Measurements from ENCODE around the gene NLGN1.

NLGN1 gene

GRCh38 chr3:173700336-173700735, 302.8 kb downstream of the NLGN1 start:
- no peak for DNase-seq
- intact Hi-C loops (cut with DNase I) = no loop called here

DNA sequence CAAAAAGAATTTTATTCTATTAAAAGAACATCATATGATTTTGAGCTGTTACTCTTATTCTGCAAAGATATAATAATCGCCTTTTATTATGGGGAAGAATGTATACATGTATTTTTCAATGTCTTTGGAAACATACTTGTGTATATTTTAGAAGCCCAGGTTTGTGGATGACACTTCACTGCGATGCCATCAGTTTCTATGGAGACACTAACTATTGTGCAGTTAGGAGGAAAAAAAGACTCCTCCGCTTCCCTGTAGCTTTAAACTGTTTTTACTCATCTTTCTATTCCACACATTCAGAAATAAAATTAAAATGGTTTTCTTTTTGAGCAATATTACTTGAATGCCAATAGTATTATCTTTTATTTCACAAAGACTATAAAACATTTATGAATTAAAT, 305.0 kb downstream of the NLGN1 start:
- no peak for DNase-seq
- intact Hi-C loops (cut with DNase I) = no loop called here

- no peak for DNase-seq
- intact Hi-C loops (cut with DNase I) = no loop called here
Measured at GRCh38 chr3:173703771-173704170, 306.2 kb downstream of the NLGN1 start.

DNA sequence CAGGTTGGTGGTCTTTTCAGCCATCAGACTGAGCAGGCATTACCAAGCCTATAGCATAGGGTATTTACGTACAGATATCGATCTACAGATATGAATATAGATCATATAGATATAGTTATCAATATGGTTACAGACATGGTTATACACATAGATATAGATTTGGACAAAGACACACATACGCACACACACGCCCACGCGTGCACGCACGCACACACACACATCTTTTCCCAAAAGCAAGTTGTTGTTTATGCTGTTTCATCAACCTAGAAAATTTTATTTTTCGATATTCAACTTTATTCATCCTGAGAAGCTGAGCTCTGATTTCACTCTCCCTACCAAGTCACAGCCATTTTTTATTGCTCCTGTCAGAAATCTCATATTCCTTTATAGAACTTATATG, 309.1 kb downstream of the NLGN1 start:
- intact Hi-C loops (cut with DNase I) = no loop called here
- peak in 1 of 10 donors; percentile 31 for DNase-seq

GRCh38 chr3:173708191-173708590, 310.6 kb downstream of the NLGN1 start:
- intact Hi-C loops (cut with DNase I) = no loop called here
- peak in 1 of 10 donors; percentile 40 for DNase-seq

GRCh38 chr3:173709026-173709425, 311.5 kb downstream of the NLGN1 start:
- intact Hi-C loops (cut with DNase I) = no loop called here

GRCh38 chr3:173711619-173712018, 314.1 kb downstream of the NLGN1 start:
- DNase-seq = no peak
- intact Hi-C loops (cut with DNase I) = no loop called here

More at GRCh38 chr3:173709026-173709425, 311.5 kb downstream of the NLGN1 start:
- DNase-seq = no peak

GRCh38 chr3:173719585-173719984, 322.0 kb downstream of the NLGN1 start:
- no peak for DNase-seq
- intact Hi-C loops (cut with DNase I) = no loop called here

GRCh38 chr3:173725507-173725906, 328.0 kb downstream of the NLGN1 start:
- intact Hi-C loops (cut with DNase I) = no loop called here
- DNase-seq = no peak

DNA sequence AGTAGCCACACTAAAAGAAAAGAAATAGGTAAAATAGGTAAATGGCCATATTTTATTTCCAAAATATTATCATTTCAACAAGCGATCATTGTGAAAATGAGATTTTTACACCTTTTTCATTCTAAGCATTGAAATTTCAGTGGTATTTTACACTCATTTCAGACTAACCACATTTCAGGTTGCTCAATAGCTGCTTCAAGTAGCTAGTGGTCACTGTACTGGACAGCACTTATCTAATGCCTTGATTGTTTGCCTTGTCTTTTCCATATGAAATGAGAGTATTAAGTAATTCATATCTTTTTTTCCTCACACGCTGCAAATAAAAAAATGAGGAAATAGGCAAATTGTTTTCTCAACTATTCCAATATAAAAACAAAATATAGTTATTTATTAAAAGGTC, 332.8 kb downstream of the NLGN1 start:
- intact Hi-C loops (cut with DNase I) = no loop called here
- no peak for DNase-seq

DNA sequence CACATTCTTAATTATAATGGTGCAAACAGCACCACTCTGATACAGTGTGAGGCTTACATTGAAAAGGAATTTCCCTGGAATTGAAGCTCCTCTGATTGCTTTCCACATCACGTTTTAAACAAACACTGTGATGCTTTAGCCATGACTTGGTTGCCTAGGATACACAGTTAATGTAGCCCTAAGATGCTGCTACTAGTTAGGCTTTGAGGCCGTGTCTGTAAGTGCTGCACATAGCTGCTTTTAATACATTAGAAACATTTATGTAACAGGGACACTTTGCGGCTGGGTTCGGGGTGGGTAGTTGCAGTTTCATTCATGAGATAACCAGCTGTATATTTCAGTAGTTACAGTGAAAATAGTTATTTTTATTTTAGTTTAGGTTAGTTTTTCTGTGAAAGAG, 334.7 kb downstream of the NLGN1 start:
- intact Hi-C loops (cut with DNase I) = no loop called here
- peak in 2 of 10 donors; percentile 8 to 62 for DNase-seq

DNA sequence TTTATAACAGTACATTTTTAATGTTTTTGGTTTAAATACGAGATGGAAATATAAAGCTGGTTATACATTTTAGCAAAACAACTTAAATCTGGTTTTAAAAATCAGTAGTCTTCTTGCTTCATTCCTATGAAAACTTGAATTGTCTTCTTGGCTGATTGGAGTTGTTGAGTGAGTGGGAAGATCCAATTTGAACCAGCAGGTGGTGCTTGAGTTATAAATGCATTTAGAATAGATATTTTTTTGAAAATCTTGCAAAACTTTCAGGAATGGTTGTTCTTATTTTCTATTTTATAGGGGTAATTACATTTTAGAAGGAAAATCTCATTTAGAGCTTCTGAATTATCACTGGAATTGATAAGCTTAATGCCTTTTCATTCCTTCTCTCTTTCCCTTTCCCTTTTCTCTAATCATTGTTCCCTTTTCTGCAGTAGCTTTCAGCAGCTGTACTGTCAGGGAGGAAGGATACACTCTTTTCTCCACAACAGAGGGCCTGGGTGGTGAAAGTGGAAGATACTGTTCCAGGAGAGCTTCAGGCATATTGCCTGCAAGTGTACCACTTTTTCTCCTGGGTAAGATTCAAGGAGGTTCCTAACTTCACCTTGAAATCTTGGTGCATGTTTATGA, 335.6 kb downstream of the NLGN1 start:
- intact Hi-C loops (cut with DNase I) = no loop called here
- DNase-seq = peak in 2 of 10 donors; percentile 4 to 12

DNA sequence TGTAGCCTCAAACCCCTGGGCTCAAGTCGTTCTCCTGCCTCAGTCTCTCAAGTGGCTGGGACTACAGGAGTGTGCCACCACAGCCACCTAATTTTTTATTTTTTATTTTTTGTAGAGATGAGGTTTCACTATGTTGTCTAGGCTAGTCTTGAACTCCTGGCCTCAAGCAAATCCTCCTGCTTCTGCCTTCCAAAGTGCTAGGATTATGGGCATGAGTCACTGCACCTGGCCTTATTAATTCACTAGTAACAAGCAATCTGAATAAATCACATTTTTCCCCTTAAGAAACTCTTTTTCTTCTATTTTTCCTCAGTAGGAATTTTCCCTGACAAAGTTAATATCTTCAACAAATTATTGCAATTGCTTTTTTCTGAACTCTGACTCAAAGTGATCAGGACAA, 336.9 kb downstream of the NLGN1 start:
- no peak for DNase-seq
- intact Hi-C loops (cut with DNase I) = no loop called here

DNA sequence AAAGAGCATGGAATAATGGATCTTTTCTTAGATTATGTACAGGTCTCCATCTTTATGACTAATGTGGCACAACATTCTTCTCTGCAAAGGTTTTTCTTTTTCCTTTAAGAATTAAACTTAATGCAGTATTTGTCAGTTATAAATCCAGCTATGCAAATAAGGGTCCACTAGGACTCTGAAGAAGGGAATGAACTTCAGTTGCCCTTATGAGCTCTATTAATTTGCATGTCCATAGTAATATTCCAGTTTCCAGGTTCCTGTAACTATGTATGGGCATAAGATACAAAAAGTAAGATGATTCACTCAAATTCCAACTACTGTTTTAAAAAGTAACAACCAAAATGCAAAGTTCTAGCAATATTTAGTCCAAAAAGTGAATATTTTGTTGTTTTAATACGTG, 337.4 kb downstream of the NLGN1 start:
- intact Hi-C loops (cut with DNase I) = no loop called here
- DNase-seq = no peak

DNA sequence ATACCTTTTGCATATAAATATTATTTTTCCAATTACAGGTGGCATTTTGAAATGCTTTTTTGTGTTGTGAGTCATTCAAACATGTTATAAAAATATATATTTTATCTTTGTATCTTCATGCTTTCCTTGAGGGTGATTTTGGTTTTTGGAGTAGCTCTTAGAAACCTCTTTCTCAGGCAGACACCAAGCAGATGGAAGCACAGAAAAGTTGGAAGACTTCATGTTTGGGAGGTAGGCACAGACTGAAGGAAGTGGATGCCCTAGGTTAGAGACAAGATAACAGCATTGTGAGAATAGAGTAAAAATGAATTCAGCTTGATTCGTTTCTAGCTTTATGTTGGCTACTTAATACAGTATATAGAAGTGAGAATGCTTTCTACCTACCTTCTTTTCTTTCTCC, 338.3 kb downstream of the NLGN1 start:
- DNase-seq = no peak
- intact Hi-C loops (cut with DNase I) = no loop called here

DNA sequence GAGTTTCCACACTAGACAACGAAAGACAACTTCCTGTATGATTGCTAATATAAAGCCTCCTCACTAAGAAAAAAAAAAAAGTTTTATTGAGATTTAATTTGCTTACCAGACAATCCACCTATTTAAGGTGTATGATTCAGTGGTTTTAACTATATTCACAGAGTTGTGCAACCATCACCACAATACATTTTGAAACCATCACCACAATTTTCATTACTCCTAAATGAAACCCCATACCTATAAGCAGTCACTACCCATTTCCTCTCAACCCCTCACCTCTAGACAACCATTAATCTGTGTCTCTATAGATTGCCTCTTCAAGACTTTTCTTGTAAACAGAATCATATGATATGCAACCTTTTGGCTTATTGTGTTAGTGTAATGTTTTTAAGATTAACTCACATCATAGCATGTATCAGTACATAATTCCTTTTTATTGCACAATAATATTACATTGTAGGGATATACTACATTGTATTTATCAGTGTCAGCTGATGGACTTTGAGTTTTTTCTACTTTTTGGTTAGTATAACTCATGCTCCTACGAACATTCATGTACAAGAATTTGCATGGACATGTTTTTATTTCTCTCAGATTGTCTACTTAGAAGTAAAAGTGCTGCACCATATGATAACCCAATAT, 339.7 kb downstream of the NLGN1 start:
- intact Hi-C loops (cut with DNase I) = no loop called here

DNA sequence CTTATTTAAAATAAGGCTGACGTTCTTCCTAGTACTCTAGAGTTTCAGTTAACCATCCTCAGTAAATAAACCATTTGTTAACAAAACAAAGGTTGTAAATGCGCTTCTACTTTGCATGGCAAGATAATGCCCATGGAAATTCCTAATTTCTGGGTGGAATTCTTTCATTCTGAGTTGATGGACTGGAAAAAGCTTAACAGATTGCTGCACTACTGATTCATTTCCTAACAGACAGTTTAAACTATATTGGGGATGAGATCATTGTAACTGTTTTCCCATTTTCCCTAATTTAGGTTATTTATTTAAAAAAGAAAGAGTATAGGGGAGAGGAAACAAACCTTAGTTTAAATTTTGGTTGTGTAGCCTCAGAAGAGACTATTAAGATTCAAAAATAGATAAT, 342.2 kb downstream of the NLGN1 start:
- no peak for DNase-seq
- intact Hi-C loops (cut with DNase I) = no loop called here

More for the DNA sequence above, 339.7 kb downstream of the NLGN1 start:
- no peak for DNase-seq

DNA sequence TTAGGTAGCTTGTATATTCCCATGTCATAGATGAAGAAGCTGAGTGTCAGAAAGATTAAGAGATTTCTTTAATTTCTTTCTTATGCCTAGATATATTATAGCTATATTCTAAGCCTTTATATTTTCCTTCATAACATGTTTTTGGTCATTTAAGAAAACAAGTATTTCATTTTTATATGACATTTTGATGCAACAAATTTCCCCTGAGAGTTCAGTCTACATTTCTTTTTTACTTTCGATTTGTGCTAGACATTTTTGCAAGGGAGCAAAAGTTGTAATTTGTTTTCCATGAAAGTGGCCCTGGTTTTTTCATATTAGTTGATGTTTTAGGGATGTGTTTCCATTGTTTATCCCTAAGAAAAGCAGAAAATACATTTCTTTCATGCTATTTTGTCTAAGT, 344.9 kb downstream of the NLGN1 start:
- DNase-seq = no peak
- intact Hi-C loops (cut with DNase I) = no loop called here

GRCh38 chr3:173743111-173743510, 345.6 kb downstream of the NLGN1 start:
- intact Hi-C loops (cut with DNase I) = no loop called here
- DNase-seq = no peak

- no peak for DNase-seq
- intact Hi-C loops (cut with DNase I) = no loop called here
Measured at GRCh38 chr3:173743516-173743915, 346.0 kb downstream of the NLGN1 start.

DNA sequence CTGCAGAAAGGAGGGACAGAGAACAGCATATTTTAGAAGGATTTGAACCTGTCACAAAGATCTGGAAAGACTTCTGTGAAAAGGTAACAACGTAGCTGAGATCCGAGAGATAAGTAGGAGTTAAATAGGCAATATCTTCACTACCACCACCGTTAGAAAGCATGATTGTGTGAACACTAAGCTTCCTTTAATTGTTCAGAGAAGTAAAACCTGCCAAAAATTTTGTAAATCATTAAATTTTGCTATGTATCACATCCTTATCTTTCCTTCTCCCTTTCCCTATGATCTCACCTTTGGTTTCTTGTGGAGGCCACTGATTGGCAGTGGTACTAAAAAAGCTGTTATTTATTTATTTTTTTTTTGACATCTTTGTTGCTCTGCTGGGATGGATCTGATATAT, 346.9 kb downstream of the NLGN1 start:
- intact Hi-C loops (cut with DNase I) = no loop called here

DNA sequence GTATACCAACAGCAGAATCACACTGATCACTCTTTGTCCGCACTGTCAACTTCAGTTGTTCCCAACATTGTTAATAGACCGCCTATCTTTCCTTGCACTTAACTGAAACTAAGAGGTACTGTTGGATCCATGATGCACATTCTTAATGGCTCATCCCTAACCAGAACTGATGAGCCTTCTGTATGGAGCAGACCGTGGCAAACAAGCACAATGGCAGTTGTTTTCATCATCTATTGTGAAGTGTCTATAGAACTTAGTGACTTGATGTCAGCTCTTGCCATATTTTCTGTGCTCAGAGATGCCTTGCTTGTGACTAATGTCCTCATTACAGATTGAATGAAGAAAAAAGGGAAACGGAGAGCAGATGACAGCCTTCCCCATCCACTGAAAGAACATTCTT, 347.4 kb downstream of the NLGN1 start:
- DNase-seq = no peak
- intact Hi-C loops (cut with DNase I) = no loop called here

More for the DNA sequence above, 346.9 kb downstream of the NLGN1 start:
- DNase-seq = no peak
